OCI-LY1 (cell line): ENCODE data around the gene CCDC33.

ENCODE experiments used
- H2AFZ ChIP-seq: fragments of 200-600 bp; sonication (generic), shearing (Covaris generic); 2 replicates; pipeline ENCODE4 v1.6.0; 2014; ENCODE audit warnings: antibody characterized with exemption, mild to moderate bottlenecking, low read length
- H3F3A ChIP-seq: fragments of 200-600 bp; sonication (generic), shearing (Covaris generic); 2 replicates; pipeline ENCODE4 v1.6.0; 2014; ENCODE audit warnings: mild to moderate bottlenecking, antibody characterized with exemption, low read length, moderate library complexity; ENCODE audit not compliant: insufficient read depth
- H3K27ac ChIP-seq: fragments of 200-600 bp; sonication (generic); 2 replicates; pipeline ENCODE4 v1.5.1; 2014; ENCODE audit warnings: low read length, mixed run types, mild to moderate bottlenecking, low read depth; ENCODE audit not compliant: poor library complexity, severe bottlenecking
- H3K27me3 ChIP-seq: fragments of 200-600 bp; sonication (generic); 2 replicates; pipeline ENCODE4 v1.6.0; 2014; ENCODE audit warnings: antibody characterized with exemption, mild to moderate bottlenecking, low read length, moderate library complexity; ENCODE audit not compliant: insufficient read depth
- H3K36me3 ChIP-seq: fragments of 200-600 bp; sonication (generic); 2 replicates; pipeline ENCODE4 v1.6.1; 2014; ENCODE audit warnings: mild to moderate bottlenecking, antibody characterized with exemption, low read length, moderate library complexity, mixed read lengths; ENCODE audit not compliant: insufficient read depth
- H3K4me1 ChIP-seq: fragments of 200-600 bp; sonication (generic); 2 replicates; pipeline ENCODE4 v1.5.1; 2014; ENCODE audit warnings: mild to moderate bottlenecking, low read length, moderate library complexity; ENCODE audit not compliant: insufficient read depth, severe bottlenecking
- H3K4me2 ChIP-seq: fragments of 200-600 bp; sonication (generic), shearing (Covaris generic); 2 replicates; pipeline ENCODE4 v1.6.1; 2014; ENCODE audit warnings: low read length
- H3K4me3 ChIP-seq: fragments of 200-600 bp; sonication (generic); 2 replicates; pipeline ENCODE4 v1.5.1; 2014; ENCODE audit warnings: low read length, low read depth, mild to moderate bottlenecking, mixed read lengths; ENCODE audit not compliant: poor library complexity, severe bottlenecking
- H3K79me2 ChIP-seq: fragments of 200-600 bp; shearing (Covaris generic); 2 replicates; pipeline ENCODE4 v1.6.1; 2016; ENCODE audit warnings: mixed run types, low read length, mixed read lengths; ENCODE audit not compliant: insufficient read depth
- H3K9ac ChIP-seq: fragments of 200-600 bp; sonication (generic), shearing (Covaris generic); 2 replicates; pipeline ENCODE4 v1.6.1; 2014; ENCODE audit warnings: mild to moderate bottlenecking, low read length, mixed read lengths
- H3K9me2 ChIP-seq: fragments of 200-600 bp; sonication (generic), shearing (Covaris generic); 2 replicates; pipeline ENCODE4 v1.6.1; 2014; ENCODE audit warnings: low read depth, mild to moderate bottlenecking, low read length, mixed read lengths
- H3K9me3 ChIP-seq: fragments of 200-600 bp; shearing (Covaris generic); 2 replicates; pipeline ENCODE4 v1.6.1; 2014; ENCODE audit warnings: low read length, mixed read lengths
- H4K20me1 ChIP-seq: fragments of 200-600 bp; sonication (generic), shearing (Covaris generic); 2 replicates; pipeline ENCODE4 v1.6.0; 2016; ENCODE audit warnings: mild to moderate bottlenecking, low read length; ENCODE audit not compliant: insufficient read depth
- CTCF ChIP-seq: fragments of 200-600 bp; sonication (generic), shearing (Covaris generic); IDR thresholded peaks from 2 replicates; pipeline ENCODE4 v1.5.1; 2017; ENCODE audit warnings: mild to moderate bottlenecking, antibody characterized with exemption, low read length, moderate library complexity, mixed read lengths
- EZH2 ChIP-seq: fragments of 200-600 bp; sonication (generic), shearing (Covaris generic); IDR thresholded peaks from 2 replicates; pipeline ENCODE4 v1.8.0; 2017; ENCODE audit warnings: borderline replicate concordance, mixed run types, mild to moderate bottlenecking, antibody characterized with exemption, low read length, moderate library complexity, mixed read lengths

Gene CCDC33

GRCh38 chr15:74368121-74368520 lies 132.0 kb downstream of the CCDC33 start:
- Histone ChIP-seq H3K4me1 (peaks cover under 1% of the 10 kb centered on the region), H3K27me3 (peaks cover 4% of the 10 kb centered on the region; the same call in 1 of the 2 replicates)

GRCh38 chr15:74369084-74369745 lies 133.1 kb downstream of the CCDC33 start:
- Histone ChIP-seq H3K9me3 (no peaks in the 10 kb centered on the region), H3K4me2 (no peak overlapping the region), H3K27ac (no peak overlapping the region), H3K9me2 (no peaks in the 10 kb centered on the region), H3K27me3 (peaks cover 4% of the 10 kb centered on the region; the same call in 1 of the 2 replicates), H3K4me1 (peaks cover 9% of the 10 kb centered on the region), H3K9ac (no peak overlapping the region), H3F3A (no peaks in the 10 kb centered on the region), H3K36me3 (no peaks in the 10 kb centered on the region), H3K79me2 (no peaks in the 10 kb centered on the region), H3K4me3 (no peak overlapping the region), H2AFZ (no peak overlapping the region), H4K20me1 (no peaks in the 10 kb centered on the region)
- no peak for TF ChIP-seq CTCF
- TF ChIP-seq EZH2: no peak

More at GRCh38 chr15:74368121-74368520, 132.0 kb downstream of the CCDC33 start:
- H3K27ac ChIP-seq: no peak overlapping the region
- no peaks in the 10 kb centered on the region for H3K36me3 ChIP-seq
- no peaks in the 10 kb centered on the region for H3K9me2 ChIP-seq
- no peaks in the 10 kb centered on the region for H3K79me2 ChIP-seq
- H3F3A ChIP-seq: no peaks in the 10 kb centered on the region
- H2AFZ ChIP-seq: no peak overlapping the region
- H3K4me3 ChIP-seq: no peak overlapping the region
- H3K9me3 ChIP-seq: no peaks in the 10 kb centered on the region
- TF ChIP-seq CTCF (no peak), EZH2 (no peak)
- H3K4me2 ChIP-seq: no peak overlapping the region
- H3K9ac ChIP-seq: no peak overlapping the region
- no peaks in the 10 kb centered on the region for H4K20me1 ChIP-seq

DNA sequence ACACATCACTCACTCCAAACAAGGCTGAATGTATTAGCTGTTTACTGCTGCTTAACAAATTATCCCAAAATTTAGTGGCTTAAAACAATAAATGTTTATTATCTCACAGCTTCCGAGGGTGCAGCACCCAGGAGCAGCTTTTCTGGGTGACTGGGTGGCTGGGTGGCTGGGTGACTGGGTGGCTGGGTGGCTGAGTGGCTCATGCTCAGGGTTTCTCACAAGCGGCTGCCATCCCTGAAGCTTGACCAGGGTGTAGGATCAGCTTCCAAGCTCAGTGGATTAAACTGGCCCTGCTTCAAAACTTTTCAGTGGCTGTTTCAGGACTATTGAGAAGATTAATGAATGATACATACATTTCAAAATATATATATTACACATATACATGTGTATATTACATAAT lies 133.6 kb downstream of the CCDC33 start:
- no peak overlapping the region for H3K27ac ChIP-seq
- no peaks in the 10 kb centered on the region for H3K79me2 ChIP-seq
- H3K4me1 ChIP-seq: peaks cover 13% of the 10 kb centered on the region
- H3K4me2 ChIP-seq: no peak overlapping the region
- no peak overlapping the region for H2AFZ ChIP-seq
- no peak overlapping the region for H3K4me3 ChIP-seq
- H3K9me2 ChIP-seq: no peaks in the 10 kb centered on the region
- no peaks in the 10 kb centered on the region for H3F3A ChIP-seq
- no peak for TF ChIP-seq EZH2
- no peak for TF ChIP-seq CTCF
- H3K27me3 ChIP-seq: peaks cover 4% of the 10 kb centered on the region; the same call in 1 of the 2 replicates
- no peaks in the 10 kb centered on the region for H4K20me1 ChIP-seq
- H3K36me3 ChIP-seq: no peaks in the 10 kb centered on the region
- H3K9ac ChIP-seq: no peak overlapping the region
- H3K9me3 ChIP-seq: no peaks in the 10 kb centered on the region
